LNCAP (cell line): ENCODE measurements around the gene SRRM3.

Experiments used
- TF ChIP-seq, protein P1 (sequence below): fragments of 450-650 bp; IDR thresholded peaks from 2 replicates; pipeline ENCODE4 v1.5.1; 2017; ENCODE audit warnings: mild to moderate bottlenecking

The SRRM3 gene

DNA sequence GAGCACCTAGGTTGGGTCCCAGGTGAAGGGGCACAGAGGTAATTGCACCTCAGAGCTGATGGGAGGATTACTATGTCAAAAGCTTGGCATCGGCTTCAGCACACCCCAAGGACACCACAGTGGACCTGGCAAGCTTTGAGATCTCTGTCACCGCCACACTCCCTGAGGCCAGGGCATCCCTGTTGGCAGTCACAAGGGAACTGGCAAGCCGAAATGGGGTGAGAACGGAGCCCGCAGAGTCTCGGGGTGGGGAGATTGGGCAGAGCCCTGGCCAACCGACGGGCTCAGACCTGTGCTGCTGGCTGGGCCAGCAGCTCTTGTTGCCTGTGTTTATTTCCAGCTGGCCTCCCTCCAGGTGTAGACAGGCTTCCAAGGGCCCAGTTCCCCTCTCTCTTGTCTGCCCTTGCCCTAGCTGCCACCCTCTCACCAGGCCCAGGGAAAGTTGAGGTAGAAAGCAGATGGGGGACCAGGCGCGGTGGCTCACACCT lies 103.2 kb downstream of the SRRM3 start:
- TF ChIP-seq, protein P1, sequence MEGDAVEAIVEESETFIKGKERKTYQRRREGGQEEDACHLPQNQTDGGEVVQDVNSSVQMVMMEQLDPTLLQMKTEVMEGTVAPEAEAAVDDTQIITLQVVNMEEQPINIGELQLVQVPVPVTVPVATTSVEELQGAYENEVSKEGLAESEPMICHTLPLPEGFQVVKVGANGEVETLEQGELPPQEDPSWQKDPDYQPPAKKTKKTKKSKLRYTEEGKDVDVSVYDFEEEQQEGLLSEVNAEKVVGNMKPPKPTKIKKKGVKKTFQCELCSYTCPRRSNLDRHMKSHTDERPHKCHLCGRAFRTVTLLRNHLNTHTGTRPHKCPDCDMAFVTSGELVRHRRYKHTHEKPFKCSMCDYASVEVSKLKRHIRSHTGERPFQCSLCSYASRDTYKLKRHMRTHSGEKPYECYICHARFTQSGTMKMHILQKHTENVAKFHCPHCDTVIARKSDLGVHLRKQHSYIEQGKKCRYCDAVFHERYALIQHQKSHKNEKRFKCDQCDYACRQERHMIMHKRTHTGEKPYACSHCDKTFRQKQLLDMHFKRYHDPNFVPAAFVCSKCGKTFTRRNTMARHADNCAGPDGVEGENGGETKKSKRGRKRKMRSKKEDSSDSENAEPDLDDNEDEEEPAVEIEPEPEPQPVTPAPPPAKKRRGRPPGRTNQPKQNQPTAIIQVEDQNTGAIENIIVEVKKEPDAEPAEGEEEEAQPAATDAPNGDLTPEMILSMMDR = no peak

GRCh38 chr7:76310102-76310957 lies 108.6 kb downstream of the SRRM3 start:
- TF ChIP-seq, protein P1 = no peak

DNA sequence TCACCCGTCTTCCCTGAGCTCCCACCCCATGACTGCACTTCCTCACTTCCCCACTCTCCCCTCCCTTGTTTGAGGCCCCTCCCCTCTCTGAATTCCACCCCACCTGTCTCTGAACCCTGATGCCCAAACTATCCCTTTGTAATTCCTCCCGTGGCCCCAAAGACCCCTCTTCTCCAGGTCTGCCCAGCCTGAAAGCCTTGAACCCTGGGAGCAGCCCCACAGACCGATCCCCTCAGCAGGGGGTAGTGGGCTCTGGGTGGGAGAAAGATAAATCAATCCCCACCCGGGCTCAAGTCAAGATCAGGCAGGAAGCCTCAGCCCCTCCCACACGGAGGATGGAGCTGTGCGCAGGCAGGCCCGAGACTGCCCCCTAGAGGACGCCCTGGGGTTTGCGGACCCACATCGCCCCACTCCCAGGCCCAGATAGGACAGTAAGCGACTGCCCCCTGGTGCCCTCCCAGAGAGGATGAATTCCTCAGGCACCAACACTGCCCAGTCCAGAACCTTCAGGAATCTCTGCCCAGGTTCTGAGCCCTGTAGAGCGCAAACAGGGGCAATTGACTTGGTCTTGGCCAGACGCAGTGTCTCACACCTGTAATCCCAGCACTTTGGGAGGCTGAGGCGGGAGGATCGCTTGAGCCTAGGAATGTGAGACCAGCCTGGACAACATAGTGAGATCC lies 112.5 kb downstream of the SRRM3 start:
- TF ChIP-seq, protein P1 = peak; percentile 100

- TF ChIP-seq, protein P1 = no peak
These were observed 113.7 kb downstream of the SRRM3 start for GRCh38 chr7:76315364-76315763.

GRCh38 chr7:76316984-76317781 lies 115.5 kb downstream of the SRRM3 start:
- TF ChIP-seq, protein P1 = no peak

GRCh38 chr7:76317782-76318487 lies 116.2 kb downstream of the SRRM3 start:
- TF ChIP-seq, protein P1 = no peak
